T-helper 2 cell treated with Interferon-gamma antibody and Interleukin-4, amounts not matched to agents 100 ng/mL and 5 ng/mL, for 36 hours (primary cell): ENCODE measurements around the gene EVC2. TPM values are rescaled to one million over a fixed set of nuclear protein-coding genes. Genes with fewer than 3 reads are reported as not detected.

ENCODE experiments used
- intact Hi-C: fragments of 100-400 bp; cut with micrococcal nuclease; formaldehyde crosslinking; loops from one replicate; pipeline ENCODE4 v1.15.1; 2023
- total RNA-seq: library from RNA; stranded (reverse); gene quantifications from 2 replicates; pipeline ENCODE4 v1.2.3, GENCODE V29; 2022

EVC2 gene
- total RNA-seq, 1 donor from 2014 or later: 0.34 TPM

DNA sequence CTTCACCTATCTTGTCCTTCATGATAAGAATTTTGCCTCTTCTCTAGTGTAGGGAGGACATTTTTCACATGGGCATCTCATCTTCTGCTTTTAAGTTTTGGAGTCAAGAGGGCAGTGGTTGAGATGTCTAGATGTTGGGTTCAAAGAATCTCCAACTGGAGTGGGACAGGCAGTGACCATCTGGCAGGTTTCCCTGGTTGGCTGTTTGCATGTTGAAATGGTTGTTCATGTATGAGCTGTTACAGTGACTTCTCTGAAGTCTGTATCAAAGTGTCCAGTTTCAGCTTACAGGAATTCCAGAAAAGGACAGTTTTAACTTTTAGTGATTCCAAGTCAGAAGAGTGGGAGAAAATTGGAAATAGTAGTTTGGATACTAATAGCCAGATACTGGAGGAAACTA, 192.7 kb downstream of the EVC2 start:
- intact Hi-C loops: no loop called here

Other genes with a start within 250 kb of the EVC2 start
- gene EVC, start 2.6 kb upstream of the EVC2 start, total RNA-seq: 0.61 and 1.2 TPM in 2 replicates
- gene CRMP1, start 184.5 kb upstream of the EVC2 start, total RNA-seq: 0.66 and 0.95 TPM in 2 replicates